HCT116 (cell line): ENCODE results near the gene KCNH2.

Experiments used
- ELF1 ChIP-seq: IDR thresholded peaks from 2 replicates; pipeline ENCODE4 v1.6.1; 2012; ENCODE audit warnings: low read depth, borderline replicate concordance
- EZH2 ChIP-seq: fragments of 200-600 bp; sonication (generic); IDR thresholded peaks from 2 replicates; pipeline ENCODE4 v1.6.1; 2017; ENCODE audit warnings: antibody characterized with exemption, mixed run types
- EZH2phosphoT487 ChIP-seq: fragments of 200-600 bp; IDR thresholded peaks from 2 replicates; pipeline ENCODE4 v1.6.1; 2018; ENCODE audit warnings: antibody characterized with exemption, borderline replicate concordance
- FOSL1 ChIP-seq: IDR thresholded peaks from 2 replicates; pipeline ENCODE4 v1.6.1; 2012; ENCODE audit warnings: low read depth
- MAX ChIP-seq: IDR thresholded peaks from 2 replicates; pipeline ENCODE4 v1.6.1; 2012
- POLR2A ChIP-seq: IDR thresholded peaks from 2 replicates; pipeline ENCODE4 v1.7.0; 2011; ENCODE audit warnings: borderline replicate concordance; ENCODE audit not compliant: insufficient read depth, insufficient read length; ENCODE audit errors: extremely low read depth
- RAD21 ChIP-seq: IDR thresholded peaks from 2 replicates; pipeline ENCODE4 v1.6.1; 2012; ENCODE audit warnings: low read depth, mild to moderate bottlenecking
- SIN3A ChIP-seq: IDR thresholded peaks from 2 replicates; pipeline ENCODE4 v1.6.1; 2012; ENCODE audit warnings: low read depth
- SP1 ChIP-seq: IDR thresholded peaks from 2 replicates; pipeline ENCODE4 v1.6.1; 2012; ENCODE audit warnings: low read depth
- TCF7L2 ChIP-seq: IDR thresholded peaks from 2 replicates; pipeline ENCODE4 v1.7.0; 2011; ENCODE audit warnings: borderline replicate concordance, inconsistent platforms; ENCODE audit not compliant: insufficient read depth, insufficient read length; ENCODE audit errors: extremely low read depth
- ZFX ChIP-seq: fragments of 450-650 bp; IDR thresholded peaks from 2 replicates; pipeline ENCODE4 v1.6.1; 2017
- TF ChIP-seq, protein P1 (sequence below), 3 experiments: fragments of 200-600 bp in 1 of 3; sonication (generic) in 1 of 3; IDR thresholded peaks in 2 of 3; conservative IDR thresholded peaks in 1 of 3; 2 replicates each; pipeline ENCODE4 v1.5.1; 2012 to 2017; ENCODE audit warnings: low read depth in 2 of 3, low read length in 2 of 3, antibody characterized with exemption in 1 of 3, borderline replicate concordance in 1 of 3, control low read depth in 1 of 3, mild to moderate bottlenecking in 1 of 3, mixed read lengths in 1 of 3, mixed run types in 1 of 3, moderate library complexity in 1 of 3; ENCODE audit not compliant: insufficient read depth in 1 of 3
- TF ChIP-seq, protein P2 (sequence below): IDR thresholded peaks from 2 replicates; pipeline ENCODE4 v1.6.1; 2012

DNA sequence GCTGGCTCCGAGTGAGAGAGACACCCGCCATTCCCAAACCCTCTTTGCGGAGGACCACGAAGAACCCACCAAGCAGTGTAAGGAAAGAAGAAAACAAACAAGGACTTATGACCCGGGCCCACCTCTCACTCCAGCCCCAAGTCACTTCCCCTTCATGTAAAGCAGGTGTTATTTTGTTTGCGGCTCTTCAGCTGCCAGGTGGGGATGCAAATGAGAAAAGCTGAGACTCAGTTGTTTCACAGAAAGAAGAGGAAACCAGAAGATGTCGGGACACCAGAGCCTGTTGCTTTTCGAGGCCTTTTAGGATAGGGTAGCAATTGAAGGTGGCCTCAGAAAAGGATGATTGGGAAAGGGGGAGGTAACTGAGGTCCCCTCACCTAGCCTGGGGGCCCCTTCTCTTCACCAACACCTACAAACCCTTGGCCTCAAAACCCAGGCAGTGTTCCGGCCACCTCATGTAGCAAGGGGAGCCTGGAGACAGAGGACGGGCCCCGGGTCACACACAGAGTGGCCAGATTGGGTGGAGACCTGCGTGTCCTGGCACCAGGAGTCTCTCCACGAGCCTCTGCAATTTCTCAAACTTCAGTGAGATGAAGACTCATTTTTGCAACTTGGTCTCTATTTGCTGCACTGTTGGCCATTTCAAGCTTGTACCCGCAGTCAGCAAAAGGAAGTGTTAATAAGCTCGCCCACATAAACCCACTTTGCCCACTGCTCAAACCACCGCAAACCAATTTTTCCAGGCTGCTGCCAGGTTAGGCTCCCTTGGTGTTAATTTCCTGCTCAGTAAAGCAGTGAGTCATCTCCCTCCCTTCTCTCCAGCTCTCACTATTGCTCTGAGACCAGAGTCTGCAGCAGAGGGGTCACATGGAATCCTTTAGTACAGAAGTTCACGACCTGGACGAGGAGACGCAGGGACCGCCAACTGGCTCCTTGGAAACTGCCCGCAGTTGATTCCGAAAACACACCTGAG, 80.3 kb downstream of the KCNH2 start:
- TF ChIP-seq, protein P1, sequence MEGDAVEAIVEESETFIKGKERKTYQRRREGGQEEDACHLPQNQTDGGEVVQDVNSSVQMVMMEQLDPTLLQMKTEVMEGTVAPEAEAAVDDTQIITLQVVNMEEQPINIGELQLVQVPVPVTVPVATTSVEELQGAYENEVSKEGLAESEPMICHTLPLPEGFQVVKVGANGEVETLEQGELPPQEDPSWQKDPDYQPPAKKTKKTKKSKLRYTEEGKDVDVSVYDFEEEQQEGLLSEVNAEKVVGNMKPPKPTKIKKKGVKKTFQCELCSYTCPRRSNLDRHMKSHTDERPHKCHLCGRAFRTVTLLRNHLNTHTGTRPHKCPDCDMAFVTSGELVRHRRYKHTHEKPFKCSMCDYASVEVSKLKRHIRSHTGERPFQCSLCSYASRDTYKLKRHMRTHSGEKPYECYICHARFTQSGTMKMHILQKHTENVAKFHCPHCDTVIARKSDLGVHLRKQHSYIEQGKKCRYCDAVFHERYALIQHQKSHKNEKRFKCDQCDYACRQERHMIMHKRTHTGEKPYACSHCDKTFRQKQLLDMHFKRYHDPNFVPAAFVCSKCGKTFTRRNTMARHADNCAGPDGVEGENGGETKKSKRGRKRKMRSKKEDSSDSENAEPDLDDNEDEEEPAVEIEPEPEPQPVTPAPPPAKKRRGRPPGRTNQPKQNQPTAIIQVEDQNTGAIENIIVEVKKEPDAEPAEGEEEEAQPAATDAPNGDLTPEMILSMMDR (IDR thresholded peaks at IDR 0.05 in 2 of 3, conservative IDR thresholded peaks at IDR 0.05 in 1 of 3; ENCODE audit: borderline replicate concordance in 1 of 3, insufficient read depth in 1 of 3, low read depth in 2 of 3, low read length in 2 of 3) = no peak
- TF ChIP-seq EZH2 (no peak), MAX (no peak), ZFX (no peak), POLR2A (no peak), RAD21 (no peak), TCF7L2 (no peak), SP1 (no peak), ELF1 (no peak), EZH2phosphoT487 (no peak), FOSL1 (no peak), SIN3A (no peak)
- TF ChIP-seq, protein P2, sequence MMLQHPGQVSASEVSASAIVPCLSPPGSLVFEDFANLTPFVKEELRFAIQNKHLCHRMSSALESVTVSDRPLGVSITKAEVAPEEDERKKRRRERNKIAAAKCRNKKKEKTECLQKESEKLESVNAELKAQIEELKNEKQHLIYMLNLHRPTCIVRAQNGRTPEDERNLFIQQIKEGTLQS = no peak
